ENCODE results near the gene NBAS.

The NBAS gene

DNA sequence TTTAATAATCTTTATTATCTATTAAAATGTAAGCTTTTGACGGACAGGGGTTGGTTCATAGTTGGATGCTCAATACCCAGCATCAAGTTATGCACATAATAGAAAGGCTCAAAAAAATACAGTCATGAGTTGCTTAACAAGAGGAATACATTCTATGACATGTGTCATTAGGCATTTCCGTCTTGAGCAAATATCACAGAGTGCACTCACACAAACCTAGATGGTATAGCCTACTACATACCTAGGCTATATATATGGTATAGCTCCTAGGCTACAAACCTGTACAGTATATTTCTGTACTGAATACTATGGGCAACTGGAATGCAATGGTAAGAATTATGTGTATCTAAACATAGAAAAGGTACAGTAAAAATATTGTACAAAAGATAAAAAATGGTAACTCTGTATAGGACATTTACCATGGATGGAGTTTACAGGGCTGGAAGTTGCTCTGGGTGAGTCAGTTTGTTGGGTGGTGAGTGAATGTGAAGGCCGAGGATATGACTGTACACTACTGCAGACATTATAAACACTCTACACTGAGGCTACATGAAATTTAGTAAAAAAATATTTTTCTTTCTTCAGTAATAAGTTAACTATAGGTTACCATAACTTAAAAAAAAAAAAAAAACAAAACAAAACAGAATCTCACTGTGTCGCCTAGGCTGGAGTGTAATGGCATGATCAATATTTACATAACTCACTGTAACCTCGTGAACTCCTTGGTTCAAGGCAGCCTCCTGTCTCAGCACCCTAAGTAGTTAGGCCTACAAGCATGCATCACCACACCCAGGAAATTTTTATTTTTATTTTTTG is 201.2 kb downstream of the NBAS start:
- no peaks in the 10 kb centered on the region for H3K27me3 ChIP-seq (ENCODE audit: control insufficient read depth, insufficient read depth, low read length)
- H3K27ac ChIP-seq (ENCODE audit: low read depth, low read length), result no peak overlapping the region
- H3K4me3 ChIP-seq (ENCODE audit: low read depth, low read length), result no peak overlapping the region
- H3K9me3 ChIP-seq (ENCODE audit: control insufficient read depth, insufficient read depth, low read length), result no peaks in the 10 kb centered on the region
- no peaks in the 10 kb centered on the region for H3K36me3 ChIP-seq (ENCODE audit: control insufficient read depth, insufficient read depth, low read length)
- H3K4me1 ChIP-seq (ENCODE audit: control insufficient read depth, insufficient read depth, low read length), result peaks cover 10% of the 10 kb centered on the region
- no peak overlapping the region for H3K9ac ChIP-seq (ENCODE audit: low read depth, low read length)

DNA sequence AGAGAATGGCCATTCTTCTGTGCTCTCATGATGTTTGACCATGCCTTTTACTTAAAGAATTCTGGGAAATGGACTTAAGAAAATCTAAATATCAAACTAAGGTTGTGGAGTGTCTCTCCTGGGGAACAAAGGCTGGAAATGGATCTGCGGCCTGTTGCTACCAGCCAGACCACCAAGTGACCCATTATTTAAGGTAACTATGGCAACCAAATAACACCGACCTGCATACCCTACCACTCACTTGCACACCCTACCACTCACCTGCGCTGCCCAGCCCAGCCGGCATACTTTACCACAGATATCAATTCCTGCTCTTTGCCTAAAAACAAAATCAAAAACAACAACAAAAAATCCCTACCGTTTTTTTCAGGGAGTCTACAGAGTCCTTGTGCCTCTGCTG is 203.2 kb downstream of the NBAS start:
- no peak overlapping the region for H3K4me3 ChIP-seq (ENCODE audit: low read depth, low read length)
- H3K27ac ChIP-seq (ENCODE audit: low read depth, low read length), result no peak overlapping the region
- no peaks in the 10 kb centered on the region for H3K9me3 ChIP-seq (ENCODE audit: control insufficient read depth, insufficient read depth, low read length)
- no peaks in the 10 kb centered on the region for H3K36me3 ChIP-seq (ENCODE audit: control insufficient read depth, insufficient read depth, low read length)
- H3K9ac ChIP-seq (ENCODE audit: low read depth, low read length), result no peak overlapping the region
- no peaks in the 10 kb centered on the region for H3K27me3 ChIP-seq (ENCODE audit: control insufficient read depth, insufficient read depth, low read length)
- H3K4me1 ChIP-seq (ENCODE audit: control insufficient read depth, insufficient read depth, low read length), result peaks cover 10% of the 10 kb centered on the region

DNA sequence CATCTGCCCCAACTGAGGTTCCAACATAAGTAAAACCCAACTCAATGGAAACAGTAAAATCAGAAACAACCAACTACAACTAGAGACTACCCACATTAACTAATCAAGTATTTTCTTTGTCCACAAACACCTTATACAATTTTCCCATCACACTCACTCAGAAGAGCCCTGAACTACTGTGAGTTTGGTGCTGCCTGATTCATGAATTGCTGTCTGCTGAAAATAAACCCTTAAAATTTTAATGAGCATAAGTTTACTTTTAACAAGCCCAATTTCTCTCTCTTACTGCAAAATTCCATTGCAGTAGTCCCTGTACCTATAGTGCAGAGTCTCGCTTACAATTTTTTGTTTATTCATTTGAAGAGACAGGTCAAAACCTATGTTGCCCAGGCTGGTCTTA is 203.9 kb downstream of the NBAS start:
- Histone ChIP-seq H3K27me3 (ENCODE audit: control insufficient read depth, insufficient read depth, low read length) (no peaks in the 10 kb centered on the region), H3K4me3 (ENCODE audit: low read depth, low read length) (no peak overlapping the region), H3K27ac (ENCODE audit: low read depth, low read length) (no peak overlapping the region), H3K9me3 (ENCODE audit: control insufficient read depth, insufficient read depth, low read length) (no peaks in the 10 kb centered on the region), H3K4me1 (ENCODE audit: control insufficient read depth, insufficient read depth, low read length) (peaks cover 10% of the 10 kb centered on the region), H3K36me3 (ENCODE audit: control insufficient read depth, insufficient read depth, low read length) (no peaks in the 10 kb centered on the region), H3K9ac (ENCODE audit: low read depth, low read length) (no peak overlapping the region)

DNA sequence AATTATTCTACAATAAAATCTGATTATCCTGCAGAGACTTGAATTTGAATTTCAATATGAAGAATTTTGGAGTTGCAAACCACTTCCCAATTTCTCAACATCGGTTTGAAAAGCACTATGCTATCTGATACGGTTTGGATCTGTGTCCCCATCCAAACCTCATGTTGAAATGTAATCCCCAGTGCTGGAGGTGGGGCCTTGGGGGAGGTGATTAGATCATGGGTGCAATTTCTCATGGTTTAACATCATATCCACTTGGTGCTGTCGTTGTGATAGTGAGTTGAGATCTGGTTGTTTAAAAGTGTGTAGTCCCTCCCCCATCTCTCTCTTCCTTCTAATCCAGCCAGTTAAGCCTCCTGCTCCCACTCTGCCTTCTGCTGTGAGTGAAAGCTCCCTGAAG is 205.7 kb downstream of the NBAS start:
- Histone ChIP-seq H3K27me3 (ENCODE audit: control insufficient read depth, insufficient read depth, low read length) (no peaks in the 10 kb centered on the region), H3K9me3 (ENCODE audit: control insufficient read depth, insufficient read depth, low read length) (no peaks in the 10 kb centered on the region), H3K36me3 (ENCODE audit: control insufficient read depth, insufficient read depth, low read length) (no peaks in the 10 kb centered on the region), H3K9ac (ENCODE audit: low read depth, low read length) (no peak overlapping the region), H3K4me1 (ENCODE audit: control insufficient read depth, insufficient read depth, low read length) (peaks cover 10% of the 10 kb centered on the region), H3K4me3 (ENCODE audit: low read depth, low read length) (no peak overlapping the region), H3K27ac (ENCODE audit: low read depth, low read length) (no peak overlapping the region)

DNA sequence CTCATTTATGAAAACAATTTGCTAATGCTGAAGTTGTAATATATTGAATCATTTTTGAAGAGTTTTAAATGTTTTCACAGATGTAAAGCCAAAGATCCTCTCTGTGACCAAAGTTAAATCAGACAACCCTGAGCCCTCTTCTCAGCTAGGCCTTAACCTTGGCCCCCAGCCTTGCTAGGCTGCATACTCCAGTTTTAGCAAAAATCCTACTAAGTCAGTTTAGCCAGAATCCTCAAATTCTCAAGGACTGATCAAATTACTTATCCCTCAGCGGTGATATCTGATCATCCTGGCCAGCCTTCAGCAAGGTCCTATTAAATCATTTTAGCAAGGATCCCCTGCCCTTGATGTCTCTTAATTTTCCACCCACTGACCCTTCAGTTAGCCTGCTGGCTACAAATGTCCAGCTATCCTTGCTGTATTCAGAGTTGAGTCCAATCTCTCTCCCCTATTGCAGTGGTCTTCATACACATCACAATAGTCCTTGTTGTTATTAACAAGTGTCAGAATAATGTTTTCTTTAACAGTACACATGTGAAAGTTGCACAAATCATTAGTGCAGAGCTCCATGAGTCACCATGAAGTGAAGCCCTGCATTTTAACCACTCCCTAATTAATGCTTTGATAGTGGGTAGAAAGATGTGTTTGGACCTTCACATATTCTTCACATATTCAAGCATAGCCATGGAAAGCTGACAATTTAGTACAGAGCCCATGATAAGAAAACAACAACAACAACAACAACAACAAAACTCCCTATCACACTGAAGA is 206.4 kb downstream of the NBAS start:
- Histone ChIP-seq H3K9me3 (ENCODE audit: control insufficient read depth, insufficient read depth, low read length) (no peaks in the 10 kb centered on the region), H3K36me3 (ENCODE audit: control insufficient read depth, insufficient read depth, low read length) (no peaks in the 10 kb centered on the region), H3K4me1 (ENCODE audit: control insufficient read depth, insufficient read depth, low read length) (peaks cover 10% of the 10 kb centered on the region), H3K9ac (ENCODE audit: low read depth, low read length) (no peak overlapping the region), H3K27me3 (ENCODE audit: control insufficient read depth, insufficient read depth, low read length) (no peaks in the 10 kb centered on the region), H3K27ac (ENCODE audit: low read depth, low read length) (no peak overlapping the region), H3K4me3 (ENCODE audit: low read depth, low read length) (no peak overlapping the region)

DNA sequence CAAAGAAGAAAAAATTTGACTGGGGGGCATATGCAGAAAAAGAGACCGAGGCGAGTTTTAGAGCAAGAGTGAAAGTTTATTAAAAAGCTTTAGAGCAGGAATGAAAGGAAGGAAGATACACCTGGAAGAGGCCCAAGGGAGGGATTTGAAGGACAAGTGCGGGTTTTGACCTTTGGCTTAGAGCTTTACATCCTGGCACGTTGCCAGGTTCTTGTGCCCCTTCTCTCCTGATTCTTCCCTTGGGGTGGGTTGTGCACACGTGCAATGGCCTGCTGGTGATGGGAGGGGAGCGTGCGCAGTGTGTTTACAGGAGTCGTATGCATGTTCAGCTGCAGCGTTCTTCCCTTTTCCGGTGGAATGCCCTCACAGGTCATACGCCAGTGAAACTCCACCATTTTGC is 208.8 kb downstream of the NBAS start:
- Histone ChIP-seq H3K36me3 (ENCODE audit: control insufficient read depth, insufficient read depth, low read length) (no peaks in the 10 kb centered on the region), H3K27ac (ENCODE audit: low read depth, low read length) (no peak overlapping the region)

DNA sequence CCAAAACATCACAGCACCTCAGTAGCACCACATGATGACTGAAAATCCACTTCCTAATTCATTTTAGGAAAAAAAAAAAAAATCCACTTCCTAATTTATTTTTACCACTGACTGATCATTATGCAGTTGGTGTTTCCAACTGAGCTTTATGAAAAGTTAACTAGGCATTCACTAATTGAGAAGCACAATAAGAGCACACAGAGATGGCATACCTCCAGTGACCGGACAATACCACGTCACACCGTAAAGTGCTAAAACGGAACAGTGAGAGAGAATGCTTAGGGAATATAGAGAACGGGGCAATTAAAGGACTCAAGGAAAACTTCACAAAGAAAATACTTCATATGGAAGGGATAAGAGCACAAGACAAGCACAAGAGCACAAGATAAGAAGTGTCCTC is 212.5 kb downstream of the NBAS start:
- H3K27ac ChIP-seq (ENCODE audit: low read depth, low read length), result no peak overlapping the region
- H3K9ac ChIP-seq (ENCODE audit: low read depth, low read length), result no peak overlapping the region
- no peaks in the 10 kb centered on the region for H3K4me1 ChIP-seq (ENCODE audit: control insufficient read depth, insufficient read depth, low read length)
- H3K36me3 ChIP-seq (ENCODE audit: control insufficient read depth, insufficient read depth, low read length), result no peaks in the 10 kb centered on the region
- no peaks in the 10 kb centered on the region for H3K9me3 ChIP-seq (ENCODE audit: control insufficient read depth, insufficient read depth, low read length)
- no peak overlapping the region for H3K4me3 ChIP-seq (ENCODE audit: low read depth, low read length)
- H3K27me3 ChIP-seq (ENCODE audit: control insufficient read depth, insufficient read depth, low read length), result no peaks in the 10 kb centered on the region

More for the DNA sequence above, 208.8 kb downstream of the NBAS start:
- H3K9ac ChIP-seq (ENCODE audit: low read depth, low read length), result no peak overlapping the region
- H3K4me1 ChIP-seq (ENCODE audit: control insufficient read depth, insufficient read depth, low read length), result peaks cover 6% of the 10 kb centered on the region
- no peak overlapping the region for H3K4me3 ChIP-seq (ENCODE audit: low read depth, low read length)
- H3K27me3 ChIP-seq (ENCODE audit: control insufficient read depth, insufficient read depth, low read length), result no peaks in the 10 kb centered on the region
- no peaks in the 10 kb centered on the region for H3K9me3 ChIP-seq (ENCODE audit: control insufficient read depth, insufficient read depth, low read length)

DNA sequence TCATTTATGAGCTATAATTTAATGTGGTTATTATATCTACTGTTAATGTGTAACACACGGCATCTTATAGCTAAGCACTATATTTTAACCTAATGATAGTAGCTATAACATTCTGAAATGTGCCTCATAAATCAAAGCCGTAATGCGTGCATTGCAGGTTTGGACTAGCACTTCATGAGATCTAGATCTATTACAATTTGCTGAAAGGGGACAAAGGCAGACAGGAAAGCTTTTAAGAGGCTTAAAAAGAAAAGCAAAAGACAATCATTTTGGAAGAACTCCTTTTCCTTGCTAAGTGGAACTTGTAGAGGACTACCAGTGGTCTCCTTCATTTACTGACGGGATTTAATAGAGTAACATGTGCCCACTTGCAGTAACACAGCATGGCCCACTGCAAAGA is 213.1 kb downstream of the NBAS start:
- Histone ChIP-seq H3K27ac (ENCODE audit: low read depth, low read length) (no peak overlapping the region), H3K36me3 (ENCODE audit: control insufficient read depth, insufficient read depth, low read length) (no peaks in the 10 kb centered on the region), H3K4me3 (ENCODE audit: low read depth, low read length) (no peak overlapping the region), H3K9me3 (ENCODE audit: control insufficient read depth, insufficient read depth, low read length) (no peaks in the 10 kb centered on the region), H3K27me3 (ENCODE audit: control insufficient read depth, insufficient read depth, low read length) (no peaks in the 10 kb centered on the region), H3K9ac (ENCODE audit: low read depth, low read length) (no peak overlapping the region), H3K4me1 (ENCODE audit: control insufficient read depth, insufficient read depth, low read length) (no peaks in the 10 kb centered on the region)

DNA sequence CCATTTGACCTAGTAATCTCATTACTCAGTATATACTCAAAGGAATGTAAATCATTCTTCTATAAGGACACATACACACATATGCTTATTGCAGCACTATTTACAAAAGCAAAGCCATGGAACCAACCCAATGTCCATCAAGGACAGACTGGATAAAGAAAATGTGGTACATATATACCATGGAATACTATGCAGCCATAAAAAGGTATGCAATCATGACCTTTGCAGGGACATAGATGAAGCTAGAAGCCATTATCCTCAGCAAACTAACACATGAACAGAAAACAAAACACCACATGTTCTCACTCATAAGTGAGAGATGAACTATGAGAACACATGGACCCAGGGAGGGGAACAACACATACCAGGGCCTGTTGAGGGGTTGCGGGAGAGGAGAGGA is 214.5 kb downstream of the NBAS start:
- Histone ChIP-seq H3K36me3 (ENCODE audit: control insufficient read depth, insufficient read depth, low read length) (no peaks in the 10 kb centered on the region), H3K27me3 (ENCODE audit: control insufficient read depth, insufficient read depth, low read length) (no peaks in the 10 kb centered on the region), H3K9ac (ENCODE audit: low read depth, low read length) (no peak overlapping the region), H3K27ac (ENCODE audit: low read depth, low read length) (no peak overlapping the region), H3K4me3 (ENCODE audit: low read depth, low read length) (no peak overlapping the region), H3K4me1 (ENCODE audit: control insufficient read depth, insufficient read depth, low read length) (no peaks in the 10 kb centered on the region), H3K9me3 (ENCODE audit: control insufficient read depth, insufficient read depth, low read length) (no peaks in the 10 kb centered on the region)

DNA sequence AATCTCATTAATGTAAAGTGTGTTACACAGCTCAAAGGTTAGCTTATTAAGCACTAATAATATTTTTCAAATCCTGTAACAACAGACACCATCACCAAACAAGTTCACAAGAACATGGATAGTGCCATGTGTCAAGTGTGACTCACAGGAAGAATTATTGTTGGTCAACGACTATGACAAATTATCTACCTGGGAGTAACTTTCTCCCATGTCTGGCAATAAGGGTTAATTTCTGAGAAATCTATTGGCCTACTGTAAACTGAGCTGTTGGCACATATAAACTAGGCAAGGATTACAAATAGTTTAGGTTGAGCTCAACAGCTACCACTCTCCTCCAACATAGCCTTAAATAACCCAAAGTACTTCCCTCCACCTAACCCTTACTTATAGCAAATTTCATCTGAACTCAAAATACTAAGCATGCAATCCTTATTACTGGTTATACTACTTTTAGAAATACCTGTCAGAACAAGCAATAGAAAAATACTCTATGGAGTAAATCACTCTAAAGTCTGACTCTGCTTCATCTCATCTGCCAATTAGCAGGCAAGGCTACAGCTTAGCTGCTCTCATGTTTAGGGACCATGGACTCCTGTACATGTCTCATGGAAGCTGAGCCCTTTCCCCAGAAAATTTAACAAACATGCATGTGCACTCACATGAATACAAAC is 223.0 kb downstream of the NBAS start:
- Histone ChIP-seq H3K4me3 (ENCODE audit: low read depth, low read length) (no peak overlapping the region), H3K27me3 (ENCODE audit: control insufficient read depth, insufficient read depth, low read length) (no peaks in the 10 kb centered on the region), H3K9me3 (ENCODE audit: control insufficient read depth, insufficient read depth, low read length) (no peaks in the 10 kb centered on the region), H3K9ac (ENCODE audit: low read depth, low read length) (no peak overlapping the region), H3K36me3 (ENCODE audit: control insufficient read depth, insufficient read depth, low read length) (no peaks in the 10 kb centered on the region), H3K27ac (ENCODE audit: low read depth, low read length) (no peak overlapping the region), H3K4me1 (ENCODE audit: control insufficient read depth, insufficient read depth, low read length) (no peaks in the 10 kb centered on the region)
